Measurements from ENCODE around the gene ELOVL7. TPM values are rescaled to one million over a fixed set of nuclear protein-coding genes. Genes with fewer than 3 reads are reported as not detected.

The ELOVL7 gene
- total and polyA plus RNA-seq, 2 donors (not counting 1 experiment from before 2014, with no cell fraction given), result 0.21 to 0.54 TPM

GRCh38 chr5:60891667-60892066, 47.6 kb upstream of the ELOVL7 start:
- intact Hi-C loops (cut with micrococcal nuclease), result no loop called here
- TF ChIP-seq, protein P1, sequence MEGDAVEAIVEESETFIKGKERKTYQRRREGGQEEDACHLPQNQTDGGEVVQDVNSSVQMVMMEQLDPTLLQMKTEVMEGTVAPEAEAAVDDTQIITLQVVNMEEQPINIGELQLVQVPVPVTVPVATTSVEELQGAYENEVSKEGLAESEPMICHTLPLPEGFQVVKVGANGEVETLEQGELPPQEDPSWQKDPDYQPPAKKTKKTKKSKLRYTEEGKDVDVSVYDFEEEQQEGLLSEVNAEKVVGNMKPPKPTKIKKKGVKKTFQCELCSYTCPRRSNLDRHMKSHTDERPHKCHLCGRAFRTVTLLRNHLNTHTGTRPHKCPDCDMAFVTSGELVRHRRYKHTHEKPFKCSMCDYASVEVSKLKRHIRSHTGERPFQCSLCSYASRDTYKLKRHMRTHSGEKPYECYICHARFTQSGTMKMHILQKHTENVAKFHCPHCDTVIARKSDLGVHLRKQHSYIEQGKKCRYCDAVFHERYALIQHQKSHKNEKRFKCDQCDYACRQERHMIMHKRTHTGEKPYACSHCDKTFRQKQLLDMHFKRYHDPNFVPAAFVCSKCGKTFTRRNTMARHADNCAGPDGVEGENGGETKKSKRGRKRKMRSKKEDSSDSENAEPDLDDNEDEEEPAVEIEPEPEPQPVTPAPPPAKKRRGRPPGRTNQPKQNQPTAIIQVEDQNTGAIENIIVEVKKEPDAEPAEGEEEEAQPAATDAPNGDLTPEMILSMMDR (IDR thresholded peaks at IDR 0.05), result no peak
- TF ChIP-seq EZH2 (IDR thresholded peaks at IDR 0.05; ENCODE audit: borderline replicate concordance, insufficient read depth, low read depth, low read length, poor library complexity, severe bottlenecking), result no peak
- Histone ChIP-seq H4K20me1 (ENCODE audit: control insufficient read depth, insufficient read depth, low read length, poor library complexity, severe bottlenecking) (no peaks in the 10 kb centered on the region), H3K4me1 (ENCODE audit: control insufficient read depth in 2 of 2, insufficient read depth in 2 of 2, low read length in 2 of 2) (no peaks in the 10 kb centered on the region), H3K79me2 (ENCODE audit: control insufficient read depth, insufficient read depth, low read length) (no peaks in the 10 kb centered on the region), H2AFZ (ENCODE audit: insufficient read depth, low read depth, low read length, poor library complexity, severe bottlenecking) (no peak overlapping the region), H3K9ac (ENCODE audit: low read length) (no peak overlapping the region), H3K27me3 (replicated peaks in 1 of 4; ENCODE audit: control extremely low read depth in 1 of 4, control insufficient read depth in 3 of 4, insufficient read depth in 4 of 4, low read length in 3 of 4) (no peaks in the 10 kb centered on the region), H3K27ac (ENCODE audit: low read length in 2 of 2) (no peak overlapping the region), H3K9me3 (ENCODE audit: control extremely low read depth in 1 of 3, control insufficient read depth in 2 of 3, insufficient read depth in 1 of 3, low read length in 2 of 3) (peaks cover 0 to 3% (median 0%) of the 10 kb centered on the region in 3 donors), H3K36me3 (replicated peaks in 1 of 2; ENCODE audit: control extremely low read depth in 1 of 2, control insufficient read depth in 1 of 2, extremely low read depth in 1 of 2, insufficient read depth in 2 of 2, low read length in 1 of 2) (peaks cover 1 to 3% of the 10 kb centered on the region in 2 experiments), H3K4me3 (ENCODE audit: control extremely low read depth in 1 of 5, extremely low read depth in 1 of 5, insufficient read depth in 1 of 5, low read depth in 2 of 5, low read length in 4 of 5) (no peak overlapping the region), H3K4me2 (replicated peaks; ENCODE audit: low read depth, low read length, poor library complexity, severe bottlenecking) (no peak overlapping the region)
- no peak overlapping the region for H3K27ac Mint-ChIP-seq
- no peak overlapping the region for H3K4me3 Mint-ChIP-seq
- no peak for DNase-seq
- no peaks in the 10 kb centered on the region for H3K9me3 Mint-ChIP-seq (ENCODE audit: insufficient read depth)
- H3K27me3 Mint-ChIP-seq, result no peaks in the 10 kb centered on the region
- no peaks in the 10 kb centered on the region for H3K4me1 Mint-ChIP-seq
- CTCF ChIA-PET, result no interaction called here
- 100% methylated on average over 2 of the region's 2 CpGs for WGBS (ENCODE audit: insufficient coverage)
- no peak for ATAC-seq (ENCODE audit: low read depth)
- POLR2A ChIA-PET, result no interaction called here

DNA sequence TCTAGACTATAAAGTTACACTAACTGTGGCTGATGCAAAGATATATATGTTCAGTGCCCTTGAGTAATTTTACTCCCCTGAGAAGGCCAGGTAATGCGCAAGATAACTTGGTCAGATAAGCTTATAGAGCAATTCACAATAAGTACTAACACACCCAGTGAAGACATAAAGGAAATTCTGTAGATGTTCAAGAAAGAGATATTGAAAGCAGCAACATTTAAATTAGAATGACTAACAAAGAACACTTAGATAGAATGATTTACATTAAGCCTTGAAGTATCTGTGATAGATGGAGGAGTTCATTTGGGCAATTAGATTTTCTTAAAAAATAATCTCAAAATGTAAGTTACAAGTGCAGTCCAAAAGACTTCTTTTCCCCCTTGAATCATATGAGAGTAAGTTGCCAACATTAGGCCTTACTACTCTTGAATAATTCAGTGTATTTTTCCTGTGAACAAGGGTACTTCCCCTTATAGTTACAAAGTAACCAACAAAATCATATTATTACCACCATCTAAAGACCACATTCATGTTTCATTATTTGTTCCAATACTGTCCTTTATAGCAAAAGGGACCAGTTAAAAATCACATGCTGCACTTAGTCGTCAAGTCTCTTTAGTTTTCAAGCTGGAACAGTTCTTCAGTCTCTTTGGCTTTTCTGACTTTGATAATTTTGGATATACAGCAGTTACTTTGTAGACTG, 44.4 kb upstream of the ELOVL7 start:
- no peak overlapping the region for H2AFZ ChIP-seq (ENCODE audit: insufficient read depth, low read depth, low read length, poor library complexity, severe bottlenecking)
- no peaks in the 10 kb centered on the region for H4K20me1 ChIP-seq (ENCODE audit: control insufficient read depth, insufficient read depth, low read length, poor library complexity, severe bottlenecking)
- Mint-ChIP-seq H3K27me3 (no peaks in the 10 kb centered on the region), H3K9me3 (ENCODE audit: insufficient read depth) (no peaks in the 10 kb centered on the region), H3K4me1 (no peaks in the 10 kb centered on the region), H3K4me3 (no peak overlapping the region), H3K27ac (no peak overlapping the region)
- no peak overlapping the region for H3K4me3 ChIP-seq (ENCODE audit: control extremely low read depth in 1 of 5, extremely low read depth in 1 of 5, insufficient read depth in 1 of 5, low read depth in 2 of 5, low read length in 4 of 5)
- ATAC-seq (ENCODE audit: low read depth) (no peak), DNase-seq (no peak)
- no peak overlapping the region for H3K9ac ChIP-seq (ENCODE audit: low read length)
- H3K36me3 ChIP-seq (replicated peaks in 1 of 2; ENCODE audit: control extremely low read depth in 1 of 2, control insufficient read depth in 1 of 2, extremely low read depth in 1 of 2, insufficient read depth in 2 of 2, low read length in 1 of 2), result peaks cover 1 to 2% of the 10 kb centered on the region in 2 experiments
- intact Hi-C loops (cut with micrococcal nuclease), result no loop called here
- TF ChIP-seq EZH2 (IDR thresholded peaks at IDR 0.05; ENCODE audit: borderline replicate concordance, insufficient read depth, low read depth, low read length, poor library complexity, severe bottlenecking), result no peak
- TF ChIP-seq, protein P1 (IDR thresholded peaks at IDR 0.05), result no peak
- ChIA-PET CTCF (no interaction called here), POLR2A (no interaction called here)
- H3K27ac ChIP-seq (ENCODE audit: low read length in 2 of 2), result no peak overlapping the region
- no peaks in the 10 kb centered on the region for H3K4me1 ChIP-seq (ENCODE audit: control insufficient read depth in 2 of 2, insufficient read depth in 2 of 2, low read length in 2 of 2)
- H3K9me3 ChIP-seq (ENCODE audit: control extremely low read depth in 1 of 3, control insufficient read depth in 2 of 3, insufficient read depth in 1 of 3, low read length in 2 of 3), result peaks cover 0 to 1% (median 0%) of the 10 kb centered on the region in 3 donors
- WGBS (ENCODE audit: insufficient coverage), result no CpG with 5 or more reads among the region's 2 CpGs
- H3K4me2 ChIP-seq (replicated peaks; ENCODE audit: low read depth, low read length, poor library complexity, severe bottlenecking), result no peak overlapping the region
- H3K27me3 ChIP-seq (replicated peaks in 1 of 4; ENCODE audit: control extremely low read depth in 1 of 4, control insufficient read depth in 3 of 4, insufficient read depth in 4 of 4, low read length in 3 of 4), result no peaks in the 10 kb centered on the region
- H3K79me2 ChIP-seq (ENCODE audit: control insufficient read depth, insufficient read depth, low read length), result no peaks in the 10 kb centered on the region
